Breast epithelium (tissue), 3 donors: ENCODE data around the gene ZNF846.

Source experiments
- CTCF ChIP-seq, 3 donors: fragments of 450-650 bp; IDR thresholded peaks; one replicate each; pipeline ENCODE4 v1.5.1; 2016 to 2017; ENCODE audit warnings: antibody characterized with exemption in 3 of 3, mild to moderate bottlenecking in 3 of 3, moderate library complexity in 3 of 3
- POLR2A ChIP-seq: fragments of 450-650 bp; IDR thresholded peaks from one replicate; pipeline ENCODE4 v1.6.1; 2016; ENCODE audit warnings: antibody characterized with exemption, mild to moderate bottlenecking, moderate library complexity

- TF ChIP-seq POLR2A (no peak), CTCF (IDR thresholded peaks at IDR 0.05) (no peak)
Observed at GRCh38 chr19:9789066-9789465, 20.5 kb upstream of the ZNF846 start.
